Measurements from ENCODE around the gene IMPA2. TPM values are rescaled to one million over a fixed set of nuclear protein-coding genes. Genes with fewer than 3 reads are reported as not detected.

The IMPA2 gene
- total RNA-seq, 1 experiment from 2014 or later = 113 TPM

DNA sequence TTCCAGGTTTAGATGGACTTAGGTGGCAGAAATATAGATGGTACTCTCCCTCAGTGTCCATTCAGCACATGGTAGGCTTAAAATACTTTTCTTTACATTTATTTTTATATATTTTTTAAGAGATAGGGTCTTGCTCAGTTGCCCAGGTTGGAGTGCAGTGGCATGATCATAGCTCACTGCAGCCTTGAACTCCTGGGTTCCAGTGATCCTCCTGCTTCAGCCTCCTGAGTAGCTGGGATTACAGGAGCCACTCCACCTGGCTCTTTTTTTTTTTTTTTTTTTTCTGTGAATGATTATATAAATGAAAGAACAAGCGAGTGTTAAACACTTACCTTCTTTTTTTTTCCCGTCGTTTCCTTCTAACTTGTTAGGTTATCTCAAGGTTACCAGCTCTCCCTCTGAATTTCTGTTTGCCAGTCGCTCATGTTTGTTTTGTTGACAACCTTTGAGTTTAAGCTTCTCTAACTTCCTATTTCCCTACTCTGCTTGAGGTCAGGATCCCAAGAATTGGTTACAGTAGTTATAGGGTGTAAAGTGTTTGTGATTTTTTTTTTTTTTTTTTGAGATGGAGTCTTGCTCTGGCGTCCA lies 18.9 kb downstream of the IMPA2 start:
- Mint-ChIP-seq H3K9me3 (no peaks in the 10 kb centered on the region), H3K36me3 (peaks cover 32% of the 10 kb centered on the region), H3K4me3 (no peak overlapping the region), H3K4me1 (peaks cover 21% of the 10 kb centered on the region), H3K27me3 (ENCODE audit: low read depth) (no peaks in the 10 kb centered on the region), H3K27ac (no peak overlapping the region)
- TF ChIP-seq, protein P1, sequence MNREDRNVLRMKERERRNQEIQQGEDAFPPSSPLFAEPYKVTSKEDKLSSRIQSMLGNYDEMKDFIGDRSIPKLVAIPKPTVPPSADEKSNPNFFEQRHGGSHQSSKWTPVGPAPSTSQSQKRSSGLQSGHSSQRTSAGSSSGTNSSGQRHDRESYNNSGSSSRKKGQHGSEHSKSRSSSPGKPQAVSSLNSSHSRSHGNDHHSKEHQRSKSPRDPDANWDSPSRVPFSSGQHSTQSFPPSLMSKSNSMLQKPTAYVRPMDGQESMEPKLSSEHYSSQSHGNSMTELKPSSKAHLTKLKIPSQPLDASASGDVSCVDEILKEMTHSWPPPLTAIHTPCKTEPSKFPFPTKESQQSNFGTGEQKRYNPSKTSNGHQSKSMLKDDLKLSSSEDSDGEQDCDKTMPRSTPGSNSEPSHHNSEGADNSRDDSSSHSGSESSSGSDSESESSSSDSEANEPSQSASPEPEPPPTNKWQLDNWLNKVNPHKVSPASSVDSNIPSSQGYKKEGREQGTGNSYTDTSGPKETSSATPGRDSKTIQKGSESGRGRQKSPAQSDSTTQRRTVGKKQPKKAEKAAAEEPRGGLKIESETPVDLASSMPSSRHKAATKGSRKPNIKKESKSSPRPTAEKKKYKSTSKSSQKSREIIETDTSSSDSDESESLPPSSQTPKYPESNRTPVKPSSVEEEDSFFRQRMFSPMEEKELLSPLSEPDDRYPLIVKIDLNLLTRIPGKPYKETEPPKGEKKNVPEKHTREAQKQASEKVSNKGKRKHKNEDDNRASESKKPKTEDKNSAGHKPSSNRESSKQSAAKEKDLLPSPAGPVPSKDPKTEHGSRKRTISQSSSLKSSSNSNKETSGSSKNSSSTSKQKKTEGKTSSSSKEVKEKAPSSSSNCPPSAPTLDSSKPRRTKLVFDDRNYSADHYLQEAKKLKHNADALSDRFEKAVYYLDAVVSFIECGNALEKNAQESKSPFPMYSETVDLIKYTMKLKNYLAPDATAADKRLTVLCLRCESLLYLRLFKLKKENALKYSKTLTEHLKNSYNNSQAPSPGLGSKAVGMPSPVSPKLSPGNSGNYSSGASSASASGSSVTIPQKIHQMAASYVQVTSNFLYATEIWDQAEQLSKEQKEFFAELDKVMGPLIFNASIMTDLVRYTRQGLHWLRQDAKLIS (CRISPR knock-in tag; IDR thresholded peaks at IDR 0.05; ENCODE audit: borderline replicate concordance) = no peak
- TF ChIP-seq, protein P2, sequence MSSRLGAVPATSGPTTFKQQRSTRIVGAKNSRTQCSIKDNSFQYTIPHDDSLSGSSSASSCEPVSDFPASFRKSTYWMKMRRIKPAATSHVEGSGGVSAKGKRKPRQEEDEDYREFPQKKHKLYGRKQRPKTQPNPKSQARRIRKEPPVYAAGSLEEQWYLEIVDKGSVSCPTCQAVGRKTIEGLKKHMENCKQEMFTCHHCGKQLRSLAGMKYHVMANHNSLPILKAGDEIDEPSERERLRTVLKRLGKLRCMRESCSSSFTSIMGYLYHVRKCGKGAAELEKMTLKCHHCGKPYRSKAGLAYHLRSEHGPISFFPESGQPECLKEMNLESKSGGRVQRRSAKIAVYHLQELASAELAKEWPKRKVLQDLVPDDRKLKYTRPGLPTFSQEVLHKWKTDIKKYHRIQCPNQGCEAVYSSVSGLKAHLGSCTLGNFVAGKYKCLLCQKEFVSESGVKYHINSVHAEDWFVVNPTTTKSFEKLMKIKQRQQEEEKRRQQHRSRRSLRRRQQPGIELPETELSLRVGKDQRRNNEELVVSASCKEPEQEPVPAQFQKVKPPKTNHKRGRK (CRISPR knock-in tag; IDR thresholded peaks at IDR 0.05; ENCODE audit: borderline replicate concordance) = no peak
- TF ChIP-seq ZNF121 (CRISPR knock-in tag; IDR thresholded peaks at IDR 0.05) (no peak), TCF7 (CRISPR knock-in tag; IDR thresholded peaks at IDR 0.05; ENCODE audit: low read depth) (no peak), EMX1 (CRISPR knock-in tag; IDR thresholded peaks at IDR 0.05) (no peak), ZNF671 (CRISPR knock-in tag; IDR thresholded peaks at IDR 0.05) (no peak), RELA (CRISPR knock-in tag; IDR thresholded peaks at IDR 0.05; ENCODE audit: borderline replicate concordance) (no peak), ZNF232 (CRISPR knock-in tag; IDR thresholded peaks at IDR 0.05) (no peak), ZNF281 (CRISPR knock-in tag; IDR thresholded peaks at IDR 0.05) (no peak), ZNF317 (CRISPR knock-in tag; IDR thresholded peaks at IDR 0.05; ENCODE audit: borderline replicate concordance, low read depth) (no peak), ATF3 (CRISPR knock-in tag; conservative IDR thresholded peaks at IDR 0.05) (no peak), ESRRA (CRISPR knock-in tag; IDR thresholded peaks at IDR 0.05; ENCODE audit: borderline replicate concordance) (no peak), GTF2I (CRISPR knock-in tag; conservative IDR thresholded peaks at IDR 0.05) (no peak), ZNF416 (CRISPR knock-in tag; IDR thresholded peaks at IDR 0.05) (no peak), CREM (CRISPR knock-in tag; IDR thresholded peaks at IDR 0.05) (no peak), NFATC4 (CRISPR knock-in tag; IDR thresholded peaks at IDR 0.05) (no peak)
- TF ChIP-seq, protein P3, sequence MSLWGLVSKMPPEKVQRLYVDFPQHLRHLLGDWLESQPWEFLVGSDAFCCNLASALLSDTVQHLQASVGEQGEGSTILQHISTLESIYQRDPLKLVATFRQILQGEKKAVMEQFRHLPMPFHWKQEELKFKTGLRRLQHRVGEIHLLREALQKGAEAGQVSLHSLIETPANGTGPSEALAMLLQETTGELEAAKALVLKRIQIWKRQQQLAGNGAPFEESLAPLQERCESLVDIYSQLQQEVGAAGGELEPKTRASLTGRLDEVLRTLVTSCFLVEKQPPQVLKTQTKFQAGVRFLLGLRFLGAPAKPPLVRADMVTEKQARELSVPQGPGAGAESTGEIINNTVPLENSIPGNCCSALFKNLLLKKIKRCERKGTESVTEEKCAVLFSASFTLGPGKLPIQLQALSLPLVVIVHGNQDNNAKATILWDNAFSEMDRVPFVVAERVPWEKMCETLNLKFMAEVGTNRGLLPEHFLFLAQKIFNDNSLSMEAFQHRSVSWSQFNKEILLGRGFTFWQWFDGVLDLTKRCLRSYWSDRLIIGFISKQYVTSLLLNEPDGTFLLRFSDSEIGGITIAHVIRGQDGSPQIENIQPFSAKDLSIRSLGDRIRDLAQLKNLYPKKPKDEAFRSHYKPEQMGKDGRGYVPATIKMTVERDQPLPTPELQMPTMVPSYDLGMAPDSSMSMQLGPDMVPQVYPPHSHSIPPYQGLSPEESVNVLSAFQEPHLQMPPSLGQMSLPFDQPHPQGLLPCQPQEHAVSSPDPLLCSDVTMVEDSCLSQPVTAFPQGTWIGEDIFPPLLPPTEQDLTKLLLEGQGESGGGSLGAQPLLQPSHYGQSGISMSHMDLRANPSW (CRISPR knock-in tag; conservative IDR thresholded peaks at IDR 0.05; ENCODE audit: low read depth) = no peak
- TF ChIP-seq, protein P4, sequence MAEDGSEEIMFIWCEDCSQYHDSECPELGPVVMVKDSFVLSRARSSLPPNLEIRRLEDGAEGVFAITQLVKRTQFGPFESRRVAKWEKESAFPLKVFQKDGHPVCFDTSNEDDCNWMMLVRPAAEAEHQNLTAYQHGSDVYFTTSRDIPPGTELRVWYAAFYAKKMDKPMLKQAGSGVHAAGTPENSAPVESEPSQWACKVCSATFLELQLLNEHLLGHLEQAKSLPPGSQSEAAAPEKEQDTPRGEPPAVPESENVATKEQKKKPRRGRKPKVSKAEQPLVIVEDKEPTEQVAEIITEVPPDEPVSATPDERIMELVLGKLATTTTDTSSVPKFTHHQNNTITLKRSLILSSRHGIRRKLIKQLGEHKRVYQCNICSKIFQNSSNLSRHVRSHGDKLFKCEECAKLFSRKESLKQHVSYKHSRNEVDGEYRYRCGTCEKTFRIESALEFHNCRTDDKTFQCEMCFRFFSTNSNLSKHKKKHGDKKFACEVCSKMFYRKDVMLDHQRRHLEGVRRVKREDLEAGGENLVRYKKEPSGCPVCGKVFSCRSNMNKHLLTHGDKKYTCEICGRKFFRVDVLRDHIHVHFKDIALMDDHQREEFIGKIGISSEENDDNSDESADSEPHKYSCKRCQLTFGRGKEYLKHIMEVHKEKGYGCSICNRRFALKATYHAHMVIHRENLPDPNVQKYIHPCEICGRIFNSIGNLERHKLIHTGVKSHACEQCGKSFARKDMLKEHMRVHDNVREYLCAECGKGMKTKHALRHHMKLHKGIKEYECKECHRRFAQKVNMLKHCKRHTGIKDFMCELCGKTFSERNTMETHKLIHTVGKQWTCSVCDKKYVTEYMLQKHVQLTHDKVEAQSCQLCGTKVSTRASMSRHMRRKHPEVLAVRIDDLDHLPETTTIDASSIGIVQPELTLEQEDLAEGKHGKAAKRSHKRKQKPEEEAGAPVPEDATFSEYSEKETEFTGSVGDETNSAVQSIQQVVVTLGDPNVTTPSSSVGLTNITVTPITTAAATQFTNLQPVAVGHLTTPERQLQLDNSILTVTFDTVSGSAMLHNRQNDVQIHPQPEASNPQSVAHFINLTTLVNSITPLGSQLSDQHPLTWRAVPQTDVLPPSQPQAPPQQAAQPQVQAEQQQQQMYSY (CRISPR knock-in tag; IDR thresholded peaks at IDR 0.05) = no peak
- TF ChIP-seq, protein P5, sequence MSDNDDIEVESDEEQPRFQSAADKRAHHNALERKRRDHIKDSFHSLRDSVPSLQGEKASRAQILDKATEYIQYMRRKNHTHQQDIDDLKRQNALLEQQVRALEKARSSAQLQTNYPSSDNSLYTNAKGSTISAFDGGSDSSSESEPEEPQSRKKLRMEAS (CRISPR knock-in tag; IDR thresholded peaks at IDR 0.05) = no peak
- ChIA-PET POLR2A (no interaction called here), CTCF (interaction anchor here (0.7 to 12.7 kb wide), 2 partner anchors 8 to 62 kb away, joined by 3 to 195 read pairs; no protein-coding TSS in a partner anchor)
- DNase-seq (ENCODE audit: low spot score) = no peak
- ATAC-seq = no peak

All from WTC11 (cell line).